ENCODE data around the gene GDI1.

DNA sequence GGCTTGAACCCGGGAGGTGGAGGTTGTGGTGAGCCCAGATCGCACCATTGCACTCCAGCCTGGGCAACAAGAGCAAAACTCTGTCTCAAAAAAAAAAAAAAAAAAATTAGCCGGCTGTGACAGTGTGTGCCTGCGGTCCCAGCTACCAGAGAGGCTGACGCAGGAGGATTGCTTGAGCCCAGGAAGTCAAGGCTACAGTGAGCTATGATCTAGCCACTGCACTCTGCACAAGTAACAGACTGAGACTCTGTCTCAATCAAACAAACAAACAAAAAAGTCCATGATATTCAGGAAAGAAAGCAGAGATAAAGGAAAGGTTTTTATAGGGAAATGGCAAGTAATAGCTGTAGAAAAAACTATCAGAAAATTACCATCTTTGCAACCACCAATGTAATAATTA, 44.2 kb downstream of the GDI1 start:
- TF ChIP-seq, protein P1, sequence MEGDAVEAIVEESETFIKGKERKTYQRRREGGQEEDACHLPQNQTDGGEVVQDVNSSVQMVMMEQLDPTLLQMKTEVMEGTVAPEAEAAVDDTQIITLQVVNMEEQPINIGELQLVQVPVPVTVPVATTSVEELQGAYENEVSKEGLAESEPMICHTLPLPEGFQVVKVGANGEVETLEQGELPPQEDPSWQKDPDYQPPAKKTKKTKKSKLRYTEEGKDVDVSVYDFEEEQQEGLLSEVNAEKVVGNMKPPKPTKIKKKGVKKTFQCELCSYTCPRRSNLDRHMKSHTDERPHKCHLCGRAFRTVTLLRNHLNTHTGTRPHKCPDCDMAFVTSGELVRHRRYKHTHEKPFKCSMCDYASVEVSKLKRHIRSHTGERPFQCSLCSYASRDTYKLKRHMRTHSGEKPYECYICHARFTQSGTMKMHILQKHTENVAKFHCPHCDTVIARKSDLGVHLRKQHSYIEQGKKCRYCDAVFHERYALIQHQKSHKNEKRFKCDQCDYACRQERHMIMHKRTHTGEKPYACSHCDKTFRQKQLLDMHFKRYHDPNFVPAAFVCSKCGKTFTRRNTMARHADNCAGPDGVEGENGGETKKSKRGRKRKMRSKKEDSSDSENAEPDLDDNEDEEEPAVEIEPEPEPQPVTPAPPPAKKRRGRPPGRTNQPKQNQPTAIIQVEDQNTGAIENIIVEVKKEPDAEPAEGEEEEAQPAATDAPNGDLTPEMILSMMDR (IDR thresholded peaks at IDR 0.05) = no peak
- TF ChIP-seq POLR2A (IDR thresholded peaks at IDR 0.05) = no peak
